ENCODE data around the gene PHF3.

The PHF3 gene

GRCh38 chr6:63635588-63636517 lies at the start of gene PHF3:
TSS of gene PHF3 (plus strand) at chr6:63635802. CDS start at chr6:63646552, 10,750 bp downstream.
- peak; percentile 93 for DNase-seq

- no peak for DNase-seq
These were observed 45.6 kb upstream of the PHF3 start for GRCh38 chr6:63589952-63590411.

GRCh38 chr6:63592886-63593285 lies 42.7 kb upstream of the PHF3 start:
- DNase-seq = no peak

GRCh38 chr6:63597141-63598048 lies 38.2 kb upstream of the PHF3 start:
- no peak for DNase-seq

- peak; percentile 75 for DNase-seq
These were observed 37.3 kb upstream of the PHF3 start for GRCh38 chr6:63598049-63599036.

GRCh38 chr6:63599243-63599642 lies 36.4 kb upstream of the PHF3 start:
- no peak for DNase-seq

GRCh38 chr6:63600136-63600535 lies 35.5 kb upstream of the PHF3 start:
- DNase-seq = no peak

GRCh38 chr6:63609231-63609630 lies 26.4 kb upstream of the PHF3 start:
- DNase-seq = no peak

- DNase-seq = no peak
These were observed 24.7 kb upstream of the PHF3 start for GRCh38 chr6:63610944-63611343.

- no peak for DNase-seq
These were observed 24.0 kb upstream of the PHF3 start for GRCh38 chr6:63611560-63611959.

- DNase-seq = no peak
These were observed 20.0 kb upstream of the PHF3 start for GRCh38 chr6:63615590-63615989.

GRCh38 chr6:63624091-63624490 lies 11.5 kb upstream of the PHF3 start:
- no peak for DNase-seq

GRCh38 chr6:63630466-63630865 lies 5.1 kb upstream of the PHF3 start:
- no peak for DNase-seq

GRCh38 chr6:63634630-63635029 lies 972 bp upstream of the PHF3 start:
- DNase-seq = no peak

- no peak for DNase-seq
These were observed 401 bp upstream of the PHF3 start for GRCh38 chr6:63635215-63635587.

GRCh38 chr6:63636518-63637021 lies 968 bp downstream of the PHF3 start:
- peak; percentile 75 for DNase-seq

- DNase-seq = no peak
These were observed 2.4 kb downstream of the PHF3 start for GRCh38 chr6:63637865-63638445.

GRCh38 chr6:63640062-63640461 lies 4.5 kb downstream of the PHF3 start:
- DNase-seq = no peak

- no peak for DNase-seq
These were observed 8.3 kb downstream of the PHF3 start for GRCh38 chr6:63643862-63644261.

GRCh38 chr6:63644668-63645326 lies 9.2 kb downstream of the PHF3 start:
- DNase-seq = no peak

GRCh38 chr6:63649269-63649668 lies 13.7 kb downstream of the PHF3 start:
- DNase-seq = no peak

Data from activated CD8-positive, alpha-beta memory T cell treated with anti-CD3 and anti-CD28 coated beads, Interleukin-2, amount 50 U/mL, for 48 hours (primary cell).